Kidney glomerular epithelial cell (primary cell): ENCODE measurements around the gene DDOST.
"Not testable (repeated sequence)": the region's sequence is repeated elsewhere in the genome, so short reads cannot be mapped to it uniquely, and the experiment has no call there.

Experiments used
- DNase-seq: peaks from one replicate; lab custom pipeline; 2025; lab: John Stamatoyannopoulos, UW

The DDOST gene

GRCh38 chr1:20691872-20692271 lies 30.7 kb upstream of the DDOST start:
- DNase-seq = no peak

GRCh38 chr1:20689645-20690056 lies 28.5 kb upstream of the DDOST start:
- no peak for DNase-seq

- DNase-seq = no peak
Observed at GRCh38 chr1:20686883-20687725, 25.9 kb upstream of the DDOST start.

- DNase-seq = no peak
Observed at GRCh38 chr1:20685741-20686140, 24.6 kb upstream of the DDOST start.

- no peak for DNase-seq
Observed at GRCh38 chr1:20685099-20685662, 24.0 kb upstream of the DDOST start.

GRCh38 chr1:20684651-20685050 lies 23.5 kb upstream of the DDOST start:
- DNase-seq = no peak

- no peak for DNase-seq
Observed at GRCh38 chr1:20684050-20684620, 23.0 kb upstream of the DDOST start.

GRCh38 chr1:20683614-20684013 lies 22.4 kb upstream of the DDOST start:
- DNase-seq = no peak

- no peak for DNase-seq
Observed at GRCh38 chr1:20682571-20683236, 21.5 kb upstream of the DDOST start.

- no peak for DNase-seq
Observed at GRCh38 chr1:20681999-20682398, 20.8 kb upstream of the DDOST start.

- no peak for DNase-seq
Observed at GRCh38 chr1:20680269-20680668, 19.1 kb upstream of the DDOST start.

GRCh38 chr1:20678599-20678998 lies 17.4 kb upstream of the DDOST start:
- DNase-seq = no peak

- not testable (repeated sequence) for DNase-seq
Observed at GRCh38 chr1:20673626-20674025, 12.5 kb upstream of the DDOST start.

GRCh38 chr1:20672265-20672632 lies 11.1 kb upstream of the DDOST start:
- DNase-seq = no peak

- DNase-seq = no peak
Observed at GRCh38 chr1:20670936-20671335, 9.8 kb upstream of the DDOST start.

GRCh38 chr1:20668581-20668980 lies 7.4 kb upstream of the DDOST start:
- no peak for DNase-seq

- DNase-seq = no peak
Observed at GRCh38 chr1:20666804-20667203, 5.6 kb upstream of the DDOST start.

- no peak for DNase-seq
Observed at GRCh38 chr1:20666146-20666545, 5.0 kb upstream of the DDOST start.

GRCh38 chr1:20665726-20666125 lies 4.6 kb upstream of the DDOST start:
- DNase-seq = no peak

- no peak for DNase-seq
Observed at GRCh38 chr1:20663969-20664715, 3.0 kb upstream of the DDOST start.

- DNase-seq = no peak
Observed at GRCh38 chr1:20663365-20663764, 2.2 kb upstream of the DDOST start.

GRCh38 chr1:20662110-20662475 lies 924 bp upstream of the DDOST start:
- DNase-seq = no peak
